GM18858 (cell line): Measurements from ENCODE around the gene SUMO2.
"Not testable (repeated sequence)": the region's sequence is repeated elsewhere in the genome, so short reads cannot be mapped to it uniquely, and the experiment has no call there.

ENCODE experiments used
- ATAC-seq: cut with Tn5 transposase; IDR thresholded peaks from one replicate; pipeline ENCODE4 v1.9.1; 2021; ENCODE audit not compliant: unreplicated experiment

The SUMO2 gene

DNA sequence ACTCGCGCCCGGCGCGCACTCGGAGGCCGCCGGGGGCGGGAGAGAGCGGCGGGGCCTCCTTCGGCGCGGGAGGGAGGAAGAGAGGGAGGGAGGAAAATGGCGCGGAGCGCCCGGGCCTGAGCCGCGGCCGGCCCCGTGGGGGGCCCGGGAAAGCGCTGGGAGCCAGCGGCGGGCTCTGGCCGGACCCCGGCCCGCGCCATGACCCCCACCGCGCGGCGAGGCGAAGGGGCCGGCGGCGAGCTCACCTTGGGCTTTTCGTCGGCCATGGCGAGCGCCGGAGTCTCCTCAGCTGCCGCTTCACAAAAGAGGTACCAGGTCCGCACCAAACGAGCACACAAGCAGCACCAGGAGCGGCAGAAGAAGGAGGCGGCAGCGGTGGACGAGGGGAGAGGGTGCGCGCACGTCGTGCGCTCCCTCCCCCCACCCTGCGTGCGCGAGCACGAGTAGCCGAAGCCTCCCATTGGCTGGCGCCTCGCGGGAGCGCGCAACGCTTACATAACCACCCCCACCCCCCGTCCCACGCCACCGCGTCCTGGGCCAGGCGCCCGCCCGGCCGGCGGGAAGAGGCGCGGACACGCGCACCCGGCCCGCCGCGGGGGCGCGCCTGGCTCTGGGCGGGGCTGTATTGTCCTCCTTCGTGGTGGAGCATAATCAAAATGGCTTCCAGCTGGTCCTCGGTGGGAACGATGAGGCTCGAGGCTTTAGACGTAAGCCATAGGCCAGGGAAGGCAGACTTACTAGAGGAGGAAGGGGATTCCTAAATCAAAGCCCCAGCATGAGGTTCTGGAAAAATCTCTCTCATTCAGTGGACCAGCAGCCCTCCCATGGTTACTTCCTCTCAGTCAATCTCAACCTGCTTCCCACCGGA lies at the start of gene SUMO2:
Gene SUMO2 (minus strand): TSS at position 391 of the 868 bp plus-strand sequence. CDS start 125 bp downstream, at position 266.
- ATAC-seq: no peak

DNA sequence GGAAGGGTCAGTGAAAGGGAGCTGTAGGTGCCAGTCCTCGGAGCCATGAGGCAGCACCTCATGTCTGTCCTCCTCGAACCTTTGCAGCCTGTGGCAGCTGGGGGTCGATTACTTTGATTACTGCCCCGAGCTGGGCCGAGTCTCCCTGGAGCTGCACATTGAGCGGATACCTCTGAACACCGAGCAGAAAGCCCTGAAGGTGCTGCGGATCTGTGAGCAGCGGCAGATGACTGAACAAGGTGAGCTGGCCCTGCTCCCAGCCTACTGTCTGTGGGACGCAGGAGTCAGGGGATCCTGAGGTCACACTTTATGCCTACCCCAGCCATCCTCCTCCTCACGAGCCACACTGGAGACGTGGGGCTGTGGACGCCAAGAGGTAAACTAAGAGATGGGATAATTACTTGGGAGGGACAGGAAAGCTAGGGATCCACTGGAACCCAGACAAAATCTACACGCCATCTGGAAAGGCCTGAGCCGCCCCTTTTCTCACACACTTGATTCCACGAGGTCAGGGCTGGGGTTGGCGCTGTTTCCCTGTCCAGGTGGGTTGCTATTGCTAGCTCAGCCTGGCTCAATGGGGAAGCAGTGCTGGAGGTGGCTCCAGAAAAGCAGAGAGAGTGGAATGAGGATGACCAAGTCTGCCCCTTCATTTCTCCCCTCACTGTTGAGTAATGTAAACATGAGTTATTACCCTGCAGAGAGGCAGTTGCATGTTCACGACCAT lies 49.1 kb upstream of the SUMO2 start:
- ATAC-seq: no peak

DNA sequence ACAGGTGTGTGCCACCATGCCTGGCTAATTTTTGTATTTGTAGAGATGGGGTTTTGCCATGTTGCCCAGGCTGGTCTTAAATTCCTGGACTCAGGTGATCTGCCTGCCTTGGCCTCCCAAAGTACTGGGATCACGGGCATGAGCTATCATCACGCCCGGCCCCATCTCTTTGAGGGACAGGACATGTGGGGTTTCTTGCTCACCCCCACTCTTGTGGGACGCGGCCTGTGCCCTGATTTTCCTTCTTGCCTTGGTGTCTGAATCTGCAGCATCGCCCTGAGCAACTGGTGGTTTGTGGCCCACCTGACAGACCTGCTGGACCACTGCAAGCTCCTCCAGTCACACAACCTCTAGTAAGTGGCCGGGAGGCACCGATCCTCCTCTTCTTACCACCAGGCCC lies 48.3 kb upstream of the SUMO2 start:
- ATAC-seq: no peak

DNA sequence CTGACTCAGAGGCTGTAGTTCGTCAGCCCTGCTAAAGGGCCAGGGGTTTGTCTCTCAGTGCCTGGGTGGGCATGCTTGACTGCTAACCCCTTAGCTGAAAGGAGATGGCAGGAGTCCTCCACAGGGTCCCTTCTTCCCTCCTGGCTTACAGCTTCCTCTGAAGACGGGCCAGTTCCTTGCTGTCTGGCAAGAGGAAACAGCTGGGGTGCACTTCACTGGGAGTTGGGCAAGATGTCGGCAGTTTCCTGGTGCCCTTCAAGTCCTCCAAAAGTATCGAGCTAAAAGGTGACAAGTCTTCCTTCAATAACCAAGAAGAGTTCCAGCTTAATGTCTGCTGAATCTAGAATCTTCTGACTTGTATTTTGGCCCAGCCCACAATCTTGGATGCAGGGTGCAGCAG lies 46.1 kb upstream of the SUMO2 start:
- ATAC-seq: no peak

DNA sequence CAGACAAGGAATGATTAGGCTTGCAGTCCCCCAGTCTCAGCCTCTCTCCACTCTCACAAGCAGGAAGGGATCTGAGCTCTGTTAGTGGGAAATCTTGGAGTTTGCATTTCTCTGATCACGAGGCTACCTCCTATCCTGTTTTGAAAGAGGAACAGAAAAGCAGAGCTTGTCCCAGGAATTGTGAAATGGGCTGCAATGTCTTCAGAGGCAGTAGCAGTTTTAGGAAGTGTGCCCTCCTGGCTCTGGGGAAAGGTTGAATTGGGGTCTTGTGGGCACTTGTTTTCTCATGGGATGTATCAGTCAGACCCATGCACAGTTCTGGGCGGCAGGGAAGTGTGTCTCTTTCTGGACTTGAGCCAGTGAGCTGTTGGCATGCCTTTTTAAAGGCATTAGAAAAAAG lies 45.5 kb upstream of the SUMO2 start:
- ATAC-seq: no peak

DNA sequence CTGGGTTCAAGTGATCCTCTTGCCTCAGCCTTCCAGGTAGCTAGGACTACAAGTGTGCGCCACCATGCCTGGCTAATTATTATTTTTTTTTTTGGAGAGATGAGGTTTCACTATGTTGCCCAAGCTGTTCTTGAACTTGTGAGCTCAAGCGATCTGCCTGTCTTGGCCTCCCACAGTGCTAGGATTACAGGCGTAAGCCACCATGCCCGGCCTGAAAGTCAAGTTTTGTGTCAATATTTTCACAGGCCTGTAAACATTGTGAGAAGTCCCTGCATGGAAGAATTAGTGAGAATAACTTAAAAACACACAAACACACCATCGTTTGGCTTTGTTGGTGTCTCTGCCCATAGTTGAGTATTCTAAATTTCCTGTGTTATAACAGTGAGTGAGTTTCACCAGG lies 45.0 kb upstream of the SUMO2 start:
- ATAC-seq: no peak

DNA sequence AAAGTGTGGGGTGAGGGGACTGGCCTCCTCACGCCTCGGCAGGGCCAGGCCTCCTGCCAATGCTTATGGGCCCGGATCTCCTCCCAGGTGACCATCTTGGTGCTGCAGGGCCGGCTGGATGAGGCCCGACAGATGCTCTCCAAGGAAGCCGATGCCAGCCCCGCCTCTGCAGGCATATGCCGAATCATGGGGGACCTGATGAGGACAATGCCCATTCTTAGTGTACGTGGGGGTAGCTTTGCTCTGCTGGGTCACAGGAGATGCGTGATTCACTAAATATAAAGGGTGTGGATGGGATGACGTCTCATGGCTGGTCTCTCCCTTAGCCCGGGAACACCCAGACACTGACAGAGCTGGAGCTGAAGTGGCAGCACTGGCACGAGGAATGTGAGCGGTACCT lies 42.3 kb upstream of the SUMO2 start:
- no peak for ATAC-seq

DNA sequence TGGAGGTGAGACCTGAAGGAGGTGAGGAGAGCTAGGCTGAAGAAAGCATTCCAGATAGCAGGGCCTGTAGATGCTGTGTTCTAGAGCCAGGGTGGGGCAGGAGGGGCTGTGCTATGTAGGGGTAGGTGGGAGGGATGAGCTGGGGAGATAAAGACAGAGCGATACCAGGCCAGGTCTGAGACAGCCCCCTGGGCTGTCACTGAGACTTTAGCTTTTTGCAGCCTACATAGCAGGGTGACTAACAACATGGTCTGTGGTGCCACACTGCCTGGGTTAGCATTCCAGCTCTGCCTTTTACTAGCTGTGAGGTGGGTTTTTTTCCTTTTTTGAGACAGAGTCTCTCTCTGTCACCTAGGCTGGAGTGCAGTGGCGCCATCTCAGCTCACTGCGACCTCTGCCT lies 37.1 kb upstream of the SUMO2 start:
- ATAC-seq: no peak

DNA sequence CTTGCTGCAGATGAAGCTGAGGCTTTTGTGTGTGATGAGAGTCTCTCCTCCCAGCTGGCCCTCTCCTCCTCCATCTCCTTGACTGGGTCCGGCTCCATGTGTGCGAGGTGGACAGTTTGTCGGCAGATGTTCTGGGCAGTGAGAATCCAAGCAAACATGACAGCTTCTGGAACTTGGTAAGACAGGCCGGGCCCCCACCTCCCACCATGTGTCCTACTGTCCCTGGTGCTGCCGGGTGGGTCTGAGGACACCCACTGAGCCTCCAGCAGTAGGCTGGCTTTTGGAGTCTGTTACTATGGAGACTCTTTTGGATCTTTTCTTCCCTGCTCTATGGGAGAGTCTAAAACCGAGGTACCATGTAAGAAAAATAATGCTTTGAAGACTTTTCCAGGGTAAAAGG lies 35.4 kb upstream of the SUMO2 start:
- ATAC-seq: no peak

DNA sequence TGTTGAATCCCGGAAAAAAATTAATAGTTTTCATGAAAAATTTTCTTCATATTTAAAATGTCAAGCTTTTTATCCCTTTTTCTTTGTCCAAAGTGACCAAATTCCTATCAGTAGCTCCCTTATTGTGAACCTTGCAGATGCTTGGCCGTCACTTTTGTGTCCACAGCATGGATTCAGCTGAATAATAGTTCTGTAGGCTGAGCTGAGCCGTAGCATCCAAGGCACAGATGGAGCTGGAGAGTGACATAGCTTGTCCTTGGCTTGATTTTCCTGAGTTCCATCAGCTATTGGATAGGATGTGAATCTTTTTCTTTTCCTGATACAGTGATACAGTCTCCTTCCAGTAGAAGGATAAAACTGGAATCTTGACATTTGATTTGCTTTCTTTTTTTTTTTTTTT lies 26.3 kb upstream of the SUMO2 start:
- no peak for ATAC-seq

DNA sequence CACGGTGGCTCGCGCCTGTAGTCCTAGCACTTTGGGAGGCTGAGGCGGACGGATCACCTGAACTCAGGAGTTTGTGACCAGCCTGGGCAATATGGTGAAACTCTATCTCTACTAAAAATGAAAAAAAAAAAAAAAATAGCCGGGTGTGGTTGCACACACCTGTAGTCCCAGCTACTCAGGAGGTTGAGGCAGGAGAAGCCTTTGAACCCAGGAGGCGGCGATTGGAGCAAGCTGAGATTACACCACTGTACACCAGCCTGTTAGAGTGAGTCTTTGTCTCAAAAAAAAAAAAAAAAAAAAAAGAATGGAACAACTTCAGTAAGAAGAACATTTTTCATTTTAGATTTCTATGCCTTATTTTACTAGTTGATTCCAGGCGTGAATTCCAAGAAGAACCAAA lies 25.4 kb upstream of the SUMO2 start:
- ATAC-seq: no peak

DNA sequence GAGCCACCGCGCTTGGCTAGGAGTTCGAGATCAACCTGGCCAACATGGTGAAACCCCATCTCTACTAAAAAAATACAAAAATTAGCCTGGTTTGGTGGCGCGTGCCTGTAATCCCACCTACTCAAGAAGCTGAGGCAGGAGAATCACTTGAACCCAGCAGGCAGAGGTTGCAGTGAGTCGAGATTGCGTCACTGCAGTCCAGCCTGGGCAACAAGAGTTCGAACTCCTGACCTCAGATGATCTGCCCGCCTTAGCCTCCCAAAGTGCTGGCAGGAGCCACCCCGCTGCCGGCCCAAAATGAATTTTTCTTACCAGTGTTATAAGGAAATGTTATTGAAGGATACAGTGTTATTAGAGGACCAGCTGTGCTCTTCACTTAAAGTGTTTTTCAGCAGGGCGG lies 25.0 kb upstream of the SUMO2 start:
- ATAC-seq: no peak

DNA sequence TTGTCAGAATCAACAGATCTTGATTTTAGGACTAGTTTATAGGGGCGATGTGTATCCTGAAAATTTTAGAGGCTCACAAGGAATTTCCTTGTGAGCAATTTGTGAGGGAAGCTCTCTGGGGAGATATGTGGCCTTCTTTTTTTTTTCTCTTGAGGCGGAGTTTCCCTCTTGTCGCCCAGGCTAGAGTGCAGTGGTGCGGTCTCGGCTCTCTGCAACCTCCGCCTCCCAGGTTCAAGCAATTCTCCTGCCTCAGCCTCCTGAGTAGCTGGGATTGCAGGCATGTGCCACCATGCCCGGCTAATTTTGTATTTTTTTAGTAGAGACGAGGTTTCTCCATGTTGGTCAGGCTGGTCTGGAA lies 24.3 kb upstream of the SUMO2 start:
- ATAC-seq: not testable (repeated sequence)

DNA sequence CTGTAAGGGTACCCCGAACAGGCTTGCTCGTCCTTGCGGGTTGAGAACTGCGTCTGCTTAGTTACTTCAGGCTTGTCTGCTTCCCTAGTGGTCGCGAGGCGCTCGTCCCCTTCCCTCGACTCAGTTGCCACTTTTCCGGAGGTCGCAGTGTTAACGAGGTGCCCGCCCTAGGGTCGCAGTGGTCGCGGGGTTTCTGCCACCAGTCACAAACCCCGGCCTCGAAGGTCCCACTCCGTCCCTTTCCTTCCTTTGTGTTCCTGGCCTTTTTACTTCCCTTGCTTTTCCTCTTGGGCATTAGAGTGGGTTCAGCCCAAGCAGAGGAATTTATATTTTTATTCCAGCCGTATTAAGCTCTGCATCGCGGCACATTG lies 23.0 kb upstream of the SUMO2 start:
- ATAC-seq: no peak

DNA sequence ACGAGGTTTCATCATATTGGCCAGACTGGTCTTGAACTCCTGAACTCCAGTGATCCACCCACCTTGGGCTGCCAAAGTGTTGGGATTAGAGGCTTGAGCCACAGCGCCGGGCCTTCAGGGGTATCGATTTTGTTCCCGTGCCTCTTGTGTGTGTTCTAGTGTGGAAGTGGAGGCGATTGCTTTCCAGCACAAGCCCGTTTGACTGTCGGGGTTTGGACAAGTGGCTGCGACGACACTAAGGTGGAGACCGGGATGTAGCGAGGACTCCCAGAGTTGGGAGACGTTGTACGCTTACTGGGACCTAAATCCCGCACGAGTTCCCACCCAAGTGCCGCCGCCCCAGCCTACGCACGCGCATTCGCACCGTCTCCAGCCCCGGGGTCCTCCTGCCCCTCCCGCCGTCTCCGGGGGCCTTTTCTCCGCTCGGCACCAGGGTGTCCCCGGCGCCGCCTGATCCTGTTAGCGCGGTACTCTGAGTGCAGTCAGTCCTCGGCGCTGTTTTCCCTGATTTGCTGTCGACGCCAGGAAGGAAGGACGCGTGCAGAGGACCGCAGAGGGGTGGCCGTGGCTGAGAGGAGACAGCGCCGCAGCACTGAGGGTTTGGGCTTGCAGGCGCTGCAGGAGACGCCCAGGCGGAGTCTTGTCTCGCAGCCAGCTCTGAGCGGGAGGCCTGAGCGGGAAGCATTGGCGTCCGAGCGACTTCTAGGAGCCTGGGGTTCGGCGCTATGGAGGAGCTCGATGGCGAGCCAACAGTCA lies 22.5 kb upstream of the SUMO2 start, which contains the start of gene NUP85:
Gene NUP85 (plus strand): TSS at position 643 of the 756 bp plus-strand sequence. CDS start 83 bp downstream, at position 726.
- no peak for ATAC-seq

DNA sequence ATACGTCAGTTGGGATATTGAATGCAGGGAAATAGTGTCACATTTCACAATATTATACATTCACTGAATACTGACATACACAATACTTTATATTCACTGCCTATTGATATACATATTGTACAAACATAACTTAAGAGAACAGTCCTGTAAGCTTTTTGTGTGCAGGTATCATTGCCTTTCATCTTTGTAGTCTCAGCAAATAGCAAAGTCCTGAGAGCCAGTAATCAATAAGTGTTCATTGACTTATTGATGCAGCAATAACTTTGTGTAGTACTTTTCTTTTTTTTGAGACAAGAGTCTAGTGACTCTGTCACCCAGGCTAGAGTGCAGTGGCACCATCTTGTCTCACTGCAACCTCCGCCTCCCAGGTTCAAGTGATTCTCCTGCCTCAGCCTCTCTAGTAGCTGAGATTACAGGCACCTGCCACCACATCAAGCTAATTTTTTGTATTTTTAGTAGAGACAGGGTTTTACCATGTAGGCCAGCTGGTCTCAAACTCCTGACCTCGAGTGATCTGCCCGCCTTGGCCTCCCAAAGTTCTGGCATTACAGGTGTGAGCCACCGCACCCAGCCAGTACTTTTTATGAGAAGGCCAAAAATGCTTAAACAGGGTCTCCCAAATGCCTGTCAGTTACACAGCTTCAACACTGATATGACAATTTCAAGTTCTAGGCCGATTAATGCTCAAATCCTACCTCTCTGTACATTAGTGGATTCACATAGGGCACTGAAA lies 17.3 kb upstream of the SUMO2 start:
- no peak for ATAC-seq

DNA sequence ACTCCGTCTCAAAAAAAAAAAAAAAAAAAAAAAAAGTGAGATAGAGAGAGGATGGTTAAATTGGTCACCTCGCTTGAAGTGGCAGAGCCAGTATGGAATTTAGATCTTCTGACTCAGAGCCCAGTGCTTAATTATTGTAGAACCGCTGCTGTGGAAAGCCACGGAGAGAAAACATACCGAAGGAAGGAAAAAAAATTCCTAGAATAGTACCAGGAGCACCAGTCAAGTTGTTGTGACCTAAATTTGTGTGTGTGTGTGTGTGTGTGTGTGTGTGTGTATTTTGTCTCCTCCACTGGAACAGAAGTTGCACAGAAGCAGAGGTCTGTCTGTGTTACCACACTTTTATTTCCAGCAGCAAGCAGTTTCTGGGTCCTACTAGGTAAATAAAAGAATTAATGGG lies 12.1 kb upstream of the SUMO2 start:
- ATAC-seq: no peak

DNA sequence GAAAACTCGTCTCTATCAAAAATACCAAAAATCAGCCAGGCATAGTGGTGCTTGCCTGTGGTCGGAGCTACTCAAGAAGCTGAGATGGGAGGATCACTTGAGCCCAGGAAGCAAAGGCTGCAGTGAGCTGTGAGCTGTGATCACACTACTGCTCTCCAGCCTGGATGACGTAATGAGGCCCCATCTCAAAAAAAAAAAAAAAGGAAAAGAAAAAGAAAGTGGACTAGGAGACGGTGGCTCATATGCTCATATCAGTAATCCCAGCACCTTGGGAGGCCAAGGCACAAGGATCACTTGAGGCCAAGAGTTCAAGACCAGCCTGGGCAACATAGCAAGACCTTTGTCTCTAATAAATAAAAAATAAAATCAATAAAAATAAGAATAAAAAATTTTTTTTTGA lies 8.8 kb upstream of the SUMO2 start:
- no peak for ATAC-seq

DNA sequence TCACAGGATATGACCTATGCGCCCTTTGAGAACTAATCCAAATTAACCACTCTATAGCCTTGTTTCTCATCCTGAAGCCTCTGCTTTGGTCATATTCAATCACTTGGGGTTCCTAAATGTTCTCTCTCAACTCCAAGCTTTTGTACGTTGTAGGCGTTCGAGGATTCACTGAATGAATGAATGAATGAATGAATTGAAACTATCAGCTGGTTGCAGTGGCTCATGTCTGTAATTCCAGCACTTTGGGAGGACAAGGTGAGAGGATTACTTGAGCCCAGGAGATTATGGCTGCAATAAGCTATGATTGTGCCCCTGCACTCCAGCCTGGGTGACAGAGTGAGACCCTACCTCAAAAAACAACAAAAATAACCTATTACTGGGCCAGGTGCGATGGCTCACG lies 5.9 kb upstream of the SUMO2 start:
- no peak for ATAC-seq

DNA sequence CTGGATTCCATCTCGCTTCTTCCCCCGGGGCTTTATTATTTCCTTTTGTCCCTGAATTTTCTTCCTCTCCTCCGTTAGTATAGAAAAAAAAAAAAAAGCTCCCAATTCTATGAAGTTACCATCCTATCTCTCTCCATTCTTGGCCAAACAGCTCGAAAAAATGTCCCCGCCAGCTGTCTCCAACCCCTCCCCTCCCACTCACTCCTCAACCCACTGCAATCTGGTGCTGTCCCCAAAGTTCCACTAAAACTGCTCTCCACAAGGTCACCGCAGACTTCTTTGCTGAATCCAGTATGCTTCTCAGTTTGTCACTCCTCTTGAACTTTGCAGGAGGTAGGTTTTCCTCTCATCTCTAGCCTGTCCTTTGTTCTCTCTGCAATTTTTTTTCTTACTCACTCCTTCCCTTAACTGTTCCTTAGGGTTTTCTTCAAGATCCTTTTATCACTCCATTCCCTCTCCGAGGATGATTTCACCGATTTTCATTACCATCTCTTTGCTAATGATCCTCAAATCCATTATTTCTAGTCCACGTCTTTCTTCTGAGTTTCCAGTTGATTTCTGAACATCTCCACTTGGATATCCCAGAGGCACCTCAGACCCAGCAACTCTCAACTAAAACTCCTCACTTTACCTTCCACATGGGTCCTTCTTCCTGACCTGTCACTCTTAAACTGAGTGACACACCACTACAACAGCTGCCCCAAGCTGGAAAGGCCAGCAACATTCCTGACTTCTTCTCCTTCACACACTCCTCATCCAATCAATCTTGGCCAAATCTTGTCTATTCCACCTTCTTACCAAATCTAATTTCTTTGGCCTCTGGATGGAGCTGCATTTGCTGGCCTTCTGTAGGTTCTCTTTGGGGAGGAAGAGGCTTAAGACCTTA lies 1.5 kb upstream of the SUMO2 start:
- ATAC-seq: no peak
